DMS153 treated with DMSO at 0.1 percent for 48 hours (cell line): Measurements from ENCODE around the gene LIPF.
"Not testable (repeated sequence)": the region's sequence is repeated elsewhere in the genome, so short reads cannot be mapped to it uniquely, and the experiment has no call there.

Experiments
- DNase-seq: peaks from one replicate; lab custom pipeline; 2025; ENCODE audit not compliant: unreplicated experiment; lab: John Stamatoyannopoulos, UW

LIPF gene

GRCh38 chr10:88664142-88664541, at the start of gene LIPF:
TSS of gene LIPF (plus strand) at chr10:88664442. CDS start at chr10:88667298, 2,856 bp downstream.
- DNase-seq = no peak

GRCh38 chr10:88616250-88616977, 47.8 kb upstream of the LIPF start:
- no peak for DNase-seq

GRCh38 chr10:88617772-88618300, 46.4 kb upstream of the LIPF start:
- DNase-seq = no peak

GRCh38 chr10:88618496-88618895, 45.7 kb upstream of the LIPF start:
- no peak for DNase-seq

- DNase-seq = no peak
Observed at GRCh38 chr10:88620441-88620840, 43.8 kb upstream of the LIPF start.

GRCh38 chr10:88623835-88624234, 40.4 kb upstream of the LIPF start:
- DNase-seq = no peak

- no peak for DNase-seq
Observed at GRCh38 chr10:88624840-88625239, 39.4 kb upstream of the LIPF start.

- DNase-seq = no peak
Observed at GRCh38 chr10:88640186-88640585, 24.1 kb upstream of the LIPF start.

- DNase-seq = no peak
Observed at GRCh38 chr10:88642209-88642608, 22.0 kb upstream of the LIPF start.

GRCh38 chr10:88642963-88643362, 21.3 kb upstream of the LIPF start:
- no peak for DNase-seq

- no peak for DNase-seq
Observed at GRCh38 chr10:88647061-88647615, 17.1 kb upstream of the LIPF start.

GRCh38 chr10:88651101-88651551, 13.1 kb upstream of the LIPF start:
- no peak for DNase-seq

- DNase-seq = no peak
Observed at GRCh38 chr10:88652616-88653015, 11.6 kb upstream of the LIPF start.

- DNase-seq = no peak
Observed at GRCh38 chr10:88657901-88658300, 6.3 kb upstream of the LIPF start.

- no peak for DNase-seq
Observed at GRCh38 chr10:88659725-88660597, 4.3 kb upstream of the LIPF start.

GRCh38 chr10:88660598-88660884, 3.7 kb upstream of the LIPF start:
- no peak for DNase-seq

- DNase-seq = no peak
Observed at GRCh38 chr10:88661018-88661417, 3.2 kb upstream of the LIPF start.

- DNase-seq = no peak
Observed at GRCh38 chr10:88661577-88661976, 2.7 kb upstream of the LIPF start.

GRCh38 chr10:88663153-88663552, 1.1 kb upstream of the LIPF start:
- not testable (repeated sequence) for DNase-seq

- DNase-seq = no peak
Observed at GRCh38 chr10:88668465-88668864, 4.2 kb downstream of the LIPF start.

GRCh38 chr10:88670497-88670896, 6.3 kb downstream of the LIPF start:
- DNase-seq = no peak

- no peak for DNase-seq
Observed at GRCh38 chr10:88672041-88672440, 7.8 kb downstream of the LIPF start.
